Stimulated activated CD4-positive, alpha-beta T cell treated with anti-CD3 and anti-CD28 coated beads, Interleukin-4, amount 100 ng/mL, for 1 hour (primary cell): ENCODE measurements around the gene NCBP1.

ENCODE experiments used
- DNase-seq: peaks from one replicate; pipeline ENCODE4 v3.0.0-alpha.2; 2020

Gene NCBP1

DNA sequence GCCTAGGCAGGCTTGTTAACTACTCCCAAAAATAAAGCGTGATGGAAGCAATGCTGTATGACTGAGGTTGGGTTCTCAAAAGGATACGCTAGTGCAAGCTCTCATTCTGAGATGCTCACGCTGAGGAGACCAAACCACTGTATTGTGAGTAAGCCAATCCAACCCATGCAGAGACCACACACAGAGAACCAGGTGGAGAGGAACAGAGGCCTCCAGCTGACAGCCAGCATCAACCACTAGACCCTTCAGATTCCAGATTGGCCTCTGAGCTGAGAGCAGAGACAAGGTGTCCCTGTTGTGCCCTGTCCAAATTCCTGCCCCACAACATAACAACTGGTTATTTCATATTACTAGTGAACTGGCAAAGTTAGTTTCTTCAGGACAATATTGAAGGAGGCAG lies 5.0 kb upstream of the NCBP1 start:
- no peak for DNase-seq

DNA sequence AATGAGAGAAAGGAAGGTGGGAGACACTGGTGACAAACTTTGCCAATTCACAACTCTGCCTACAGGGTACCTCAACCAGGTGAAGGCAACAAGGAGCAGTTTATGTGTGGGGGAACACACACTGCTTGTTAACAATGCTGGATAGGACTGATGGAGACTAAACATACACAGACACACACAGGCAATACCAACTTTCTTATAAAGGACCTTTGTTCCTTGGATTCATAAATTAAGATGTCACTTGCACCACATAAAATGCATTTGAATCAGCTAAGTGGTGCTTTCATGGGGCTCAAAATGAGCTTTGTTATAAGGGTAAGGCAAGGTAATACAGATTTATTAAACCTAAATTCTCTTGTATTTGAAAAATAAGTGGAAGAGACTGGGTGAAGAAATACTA lies 4.5 kb upstream of the NCBP1 start:
- no peak for DNase-seq

DNA sequence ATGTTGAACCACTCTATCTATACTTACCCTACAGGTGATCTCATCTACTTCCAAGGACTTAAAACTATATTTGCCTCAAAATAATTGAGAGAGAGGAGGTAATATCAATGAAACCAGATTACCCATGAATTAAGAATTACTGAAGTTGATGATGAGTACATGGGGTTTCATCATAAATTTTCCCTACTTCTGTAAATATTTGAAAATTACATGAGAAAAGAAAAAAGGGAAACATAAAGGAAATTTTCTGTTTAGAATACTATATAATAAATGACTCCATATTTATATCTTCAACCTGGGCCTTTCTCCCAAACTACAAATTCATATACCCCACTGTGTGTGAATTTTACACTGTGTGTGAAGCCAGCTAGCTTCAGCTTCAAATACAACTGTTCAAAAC lies 3.0 kb upstream of the NCBP1 start:
- DNase-seq = no peak

DNA sequence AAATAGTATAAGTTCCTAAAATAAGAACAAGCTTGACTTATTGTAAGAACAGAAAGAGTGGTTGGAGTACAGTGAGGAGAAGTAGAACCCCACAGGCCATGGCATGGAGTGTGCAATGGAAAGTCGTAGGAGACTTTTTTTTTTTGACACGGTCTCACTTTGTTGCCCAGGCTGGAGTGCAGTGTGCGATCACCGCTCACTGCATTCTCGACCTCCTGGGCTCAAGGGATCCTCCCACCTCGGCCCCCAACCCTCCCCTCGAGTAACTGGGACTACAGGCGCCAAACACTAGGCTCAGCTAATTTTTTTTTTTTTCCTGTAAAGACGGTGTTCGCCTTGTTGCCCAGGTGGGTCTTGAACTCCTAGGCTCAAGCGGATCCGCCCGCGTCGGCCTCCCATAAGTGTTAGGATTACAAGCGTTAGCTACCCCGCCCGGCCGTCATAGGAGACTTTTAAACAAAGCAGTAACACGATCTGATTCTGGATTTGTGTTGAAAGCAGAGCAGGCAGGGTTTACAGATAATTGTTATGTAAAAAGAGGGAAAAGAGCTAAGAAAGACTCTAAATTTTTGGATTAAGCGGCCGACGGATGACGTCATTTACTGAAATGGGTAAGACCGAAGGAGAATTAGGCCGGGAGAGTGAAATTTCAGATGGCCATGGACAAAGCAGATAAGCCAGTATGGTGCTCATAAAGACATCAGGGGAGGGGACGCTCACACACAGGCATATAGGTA lies 1.2 kb upstream of the NCBP1 start:
- DNase-seq = peak; percentile 28

DNA sequence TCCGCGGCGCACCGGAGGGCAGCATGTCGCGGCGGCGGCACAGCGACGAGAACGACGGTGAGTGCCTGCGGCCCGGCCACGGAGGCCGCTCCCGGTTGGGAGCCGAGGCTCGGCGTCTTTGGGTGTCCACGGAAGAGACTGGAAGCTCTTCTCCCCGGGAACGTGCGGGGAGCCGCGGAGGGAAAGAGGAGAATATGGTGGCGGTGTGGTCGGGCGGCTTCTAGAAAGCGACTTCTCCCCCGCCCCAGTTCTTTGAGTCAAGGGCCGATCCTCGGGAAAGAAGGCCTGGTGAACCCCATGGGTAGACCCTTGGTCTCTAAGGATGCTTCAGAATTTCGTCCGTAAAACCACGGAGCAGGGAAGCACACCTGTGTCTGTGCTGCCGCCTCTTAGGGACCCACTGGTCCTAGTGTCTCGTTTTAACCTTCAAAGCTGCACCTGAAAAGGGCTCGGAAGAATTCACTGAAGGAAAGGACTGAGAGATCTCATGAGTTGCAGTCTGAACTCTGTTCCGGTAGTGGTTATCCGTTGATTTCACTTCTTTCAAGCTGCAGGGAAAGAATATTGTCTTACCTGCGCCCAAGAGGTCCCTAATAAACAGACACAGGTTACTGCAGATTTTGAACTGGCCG lies 354 bp downstream of the NCBP1 start:
- DNase-seq = no peak

DNA sequence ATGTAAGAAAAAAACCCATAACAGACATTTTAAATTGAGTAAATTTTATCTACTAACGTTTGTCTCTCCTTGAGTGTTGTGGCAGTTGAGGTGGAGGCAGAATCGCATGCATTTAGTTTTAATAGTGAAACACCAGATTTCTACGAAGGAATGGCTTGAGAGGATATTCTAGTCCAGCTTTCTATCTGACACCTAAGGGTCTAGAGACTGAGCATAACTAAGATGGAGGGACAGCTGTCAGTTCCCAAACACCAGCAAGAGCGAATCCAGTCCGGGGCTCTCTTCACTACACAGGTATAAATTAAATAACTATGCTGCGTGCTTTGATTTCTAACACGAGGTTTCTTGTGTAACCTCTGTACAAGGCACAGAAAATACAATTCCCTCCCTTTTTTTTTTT lies 1.4 kb downstream of the NCBP1 start:
- DNase-seq = no peak

DNA sequence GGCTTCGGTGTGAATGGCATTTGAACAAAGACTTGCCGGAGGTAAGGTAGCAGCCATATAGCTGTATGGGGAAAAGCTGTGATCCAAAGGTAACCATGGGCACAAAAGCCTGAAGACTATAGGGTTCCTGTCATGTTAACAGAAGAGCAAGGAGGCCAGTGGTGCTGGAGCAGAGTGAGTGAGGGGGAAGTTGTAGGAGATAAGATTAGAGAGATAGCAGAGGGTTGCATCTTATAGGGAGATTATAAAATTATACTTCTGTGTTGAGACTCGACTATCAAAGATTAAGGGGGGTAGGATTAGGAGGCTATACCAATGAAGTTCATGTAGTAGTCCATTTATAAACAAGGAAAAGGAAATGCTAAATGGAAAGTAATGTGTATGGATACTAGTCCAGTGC lies 3.3 kb downstream of the NCBP1 start:
- no peak for DNase-seq

DNA sequence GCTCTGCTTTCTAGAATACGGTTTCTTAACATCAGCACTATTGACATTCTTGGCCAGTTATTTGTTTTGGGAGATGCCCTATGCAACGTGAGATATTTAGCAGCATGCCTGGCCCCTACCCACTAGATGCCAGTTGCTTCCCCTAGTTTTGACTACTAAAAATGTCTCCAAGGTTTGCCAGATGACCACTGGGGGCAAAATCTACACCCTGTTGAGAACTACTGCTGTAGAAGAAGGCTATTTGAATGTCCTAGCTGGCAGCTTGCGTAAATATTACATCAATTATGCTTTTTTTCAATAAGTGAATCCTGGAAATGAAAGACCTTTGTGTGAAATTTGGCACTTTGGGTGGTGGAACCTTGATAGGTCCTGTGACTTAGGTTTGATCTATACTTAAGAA lies 5.0 kb downstream of the NCBP1 start:
- DNase-seq = no peak

DNA sequence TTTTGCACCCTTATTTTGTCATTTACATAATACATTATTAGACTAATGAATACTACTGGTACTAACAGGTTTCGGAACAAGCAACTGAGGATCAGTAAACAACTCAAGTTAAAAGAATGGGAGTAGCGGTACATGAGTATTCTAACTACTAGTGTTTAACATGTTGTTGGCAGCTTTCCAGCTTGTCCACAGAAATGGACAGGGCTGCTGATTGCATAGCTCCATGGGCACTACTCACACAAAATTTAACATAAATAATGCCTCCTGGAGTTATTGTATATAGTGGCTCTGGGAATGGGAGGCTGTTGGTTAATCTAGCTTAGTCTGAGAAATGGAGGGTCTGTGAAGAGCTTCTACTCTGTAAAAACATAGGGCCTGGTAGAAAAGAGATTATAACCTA lies 6.7 kb downstream of the NCBP1 start:
- DNase-seq = no peak

DNA sequence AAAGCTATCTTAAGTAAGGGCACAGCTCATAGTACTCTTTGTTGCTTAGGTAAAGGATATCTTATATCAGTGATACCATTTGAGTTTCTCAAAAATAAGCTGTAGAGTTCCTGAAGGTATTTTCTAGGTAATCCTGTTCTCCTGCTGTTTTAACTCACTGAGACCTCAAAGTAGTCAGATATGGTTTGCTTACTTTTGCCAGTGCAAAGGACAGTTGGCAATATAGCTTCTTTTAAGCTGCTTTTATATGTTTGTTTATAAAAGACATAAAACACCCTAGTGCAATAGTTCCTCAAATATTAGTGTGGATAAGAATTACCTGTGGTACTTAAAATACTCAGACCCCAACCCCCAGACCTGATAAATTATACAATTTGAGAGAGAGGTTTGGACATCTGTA lies 12.1 kb downstream of the NCBP1 start:
- DNase-seq = no peak

DNA sequence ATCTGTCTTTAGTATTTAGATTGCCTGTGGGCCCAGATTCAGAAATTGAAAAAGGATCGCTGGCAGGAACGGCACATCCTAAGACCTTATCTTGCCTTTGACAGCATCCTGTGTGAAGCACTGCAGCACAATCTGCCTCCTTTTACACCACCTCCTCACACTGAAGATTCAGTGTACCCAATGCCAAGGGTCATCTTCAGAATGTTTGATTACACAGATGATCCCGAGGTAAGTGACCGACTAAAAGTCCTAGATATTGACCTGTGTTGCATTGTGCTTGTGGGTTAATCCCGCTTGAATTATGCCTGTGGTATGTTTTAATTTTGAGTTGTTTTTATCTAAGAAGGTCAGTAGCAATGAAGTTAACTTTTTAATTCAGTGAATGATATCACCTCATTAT lies 14.4 kb downstream of the NCBP1 start:
- no peak for DNase-seq

DNA sequence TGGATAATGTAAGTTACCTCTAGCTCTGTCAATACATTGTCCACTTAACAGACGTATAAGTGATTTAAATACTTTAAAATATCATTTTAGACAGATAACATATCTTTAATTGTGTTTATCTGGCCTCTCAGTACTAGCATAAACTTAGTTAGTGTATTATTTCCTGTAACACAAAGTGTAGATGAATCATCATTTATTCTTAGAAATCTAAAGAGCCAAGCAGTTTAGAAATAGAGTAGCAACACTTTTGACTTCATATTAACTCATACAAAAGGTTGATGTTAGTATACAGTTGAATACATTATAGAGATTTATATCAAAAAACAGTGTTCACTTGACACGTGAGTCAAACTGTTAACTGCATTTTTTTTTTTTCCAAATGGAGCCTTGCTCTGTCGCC lies 18.0 kb downstream of the NCBP1 start:
- DNase-seq = no peak

DNA sequence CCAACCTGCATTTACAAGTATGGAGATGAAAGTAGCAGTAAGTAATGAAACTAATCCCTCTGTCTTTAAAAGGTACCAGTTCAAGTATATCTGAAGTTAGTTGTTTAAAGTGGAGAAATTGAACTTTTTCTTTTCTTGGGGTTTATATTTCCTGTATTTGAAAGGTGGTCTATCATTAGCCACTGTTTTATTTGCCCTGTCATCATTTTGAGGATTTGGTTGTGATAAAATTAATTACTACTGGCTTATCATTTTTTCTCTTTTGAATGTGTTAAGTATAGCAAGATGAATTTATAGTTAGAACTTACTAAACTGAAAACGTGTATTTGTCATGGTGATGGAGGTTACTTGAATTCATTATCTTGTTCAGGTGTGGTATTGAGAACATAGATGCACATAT lies 25.1 kb downstream of the NCBP1 start:
- DNase-seq = no peak

DNA sequence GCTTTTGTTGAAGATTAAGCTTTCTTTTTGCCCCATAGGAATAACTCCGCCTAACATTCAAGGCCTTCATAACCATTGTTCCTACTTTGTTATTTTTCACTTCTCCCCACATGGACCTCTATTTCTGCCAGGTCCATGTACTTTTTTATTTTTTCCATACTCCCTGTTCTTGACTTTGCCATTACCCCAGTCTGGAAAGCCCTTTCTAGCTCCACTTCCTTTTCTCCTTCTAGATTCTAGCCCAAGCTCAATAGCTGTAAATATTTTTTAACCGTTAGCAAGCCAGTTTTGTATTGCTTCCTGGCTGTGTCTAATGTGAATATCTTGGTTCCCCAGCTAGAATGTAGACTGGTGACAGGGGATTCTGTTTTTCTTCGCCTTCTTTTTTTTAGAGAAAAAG lies 26.1 kb downstream of the NCBP1 start:
- no peak for DNase-seq

DNA sequence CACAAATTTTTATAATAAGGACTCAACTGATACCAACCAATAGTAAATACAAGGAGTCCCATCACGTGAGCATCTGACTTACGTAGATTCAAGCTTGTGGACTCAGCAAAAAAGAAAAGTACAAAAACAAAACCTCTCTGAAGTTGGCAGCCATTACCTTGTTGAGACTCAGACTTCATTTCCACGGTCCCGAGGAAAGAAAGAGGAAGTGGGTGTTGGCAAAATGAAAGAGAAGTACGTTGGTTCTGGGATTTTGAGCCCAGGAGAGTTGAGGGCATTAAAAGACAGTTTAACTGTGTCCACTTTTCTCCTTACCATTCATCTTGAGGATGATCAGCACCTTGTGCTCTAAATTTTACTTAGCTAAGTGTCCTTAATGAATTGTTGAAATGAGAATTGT lies 26.7 kb downstream of the NCBP1 start:
- DNase-seq = no peak

DNA sequence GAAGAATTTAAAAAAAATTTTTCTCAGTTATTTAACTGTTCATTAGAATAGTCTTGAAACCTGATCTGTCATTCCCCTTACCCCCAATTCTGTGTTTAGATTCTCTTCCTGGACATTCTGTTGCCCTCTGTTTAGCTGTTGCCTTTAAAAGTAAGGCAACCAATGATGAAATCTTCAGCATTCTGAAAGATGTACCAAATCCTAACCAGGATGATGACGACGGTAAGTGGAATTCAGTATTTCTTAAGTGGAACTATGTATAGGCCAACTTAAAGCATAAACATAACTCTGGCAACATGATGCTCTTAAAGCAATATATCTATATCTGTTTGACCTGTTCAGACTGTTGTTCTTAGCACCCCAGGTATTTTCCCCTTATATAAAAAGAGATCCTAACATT lies 27.2 kb downstream of the NCBP1 start:
- no peak for DNase-seq

DNA sequence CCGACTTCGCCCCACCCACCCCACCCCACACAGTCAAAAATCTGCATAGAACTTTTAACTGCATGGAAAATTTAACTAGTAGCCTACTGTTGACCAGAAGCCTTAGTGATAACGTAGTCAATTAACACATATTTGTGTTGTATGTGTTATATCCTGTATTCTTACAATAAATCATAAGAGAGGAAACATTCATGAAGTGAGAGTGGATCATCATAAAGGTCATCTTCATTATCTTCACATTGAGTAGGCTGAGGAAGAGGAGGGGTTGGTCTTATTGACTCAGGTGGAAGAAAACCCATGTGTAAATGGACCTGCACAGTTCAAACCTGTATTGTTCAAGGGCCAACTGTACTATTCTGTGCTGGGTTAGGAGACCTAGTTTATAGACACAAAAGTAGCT lies 32.1 kb downstream of the NCBP1 start:
- no peak for DNase-seq

DNA sequence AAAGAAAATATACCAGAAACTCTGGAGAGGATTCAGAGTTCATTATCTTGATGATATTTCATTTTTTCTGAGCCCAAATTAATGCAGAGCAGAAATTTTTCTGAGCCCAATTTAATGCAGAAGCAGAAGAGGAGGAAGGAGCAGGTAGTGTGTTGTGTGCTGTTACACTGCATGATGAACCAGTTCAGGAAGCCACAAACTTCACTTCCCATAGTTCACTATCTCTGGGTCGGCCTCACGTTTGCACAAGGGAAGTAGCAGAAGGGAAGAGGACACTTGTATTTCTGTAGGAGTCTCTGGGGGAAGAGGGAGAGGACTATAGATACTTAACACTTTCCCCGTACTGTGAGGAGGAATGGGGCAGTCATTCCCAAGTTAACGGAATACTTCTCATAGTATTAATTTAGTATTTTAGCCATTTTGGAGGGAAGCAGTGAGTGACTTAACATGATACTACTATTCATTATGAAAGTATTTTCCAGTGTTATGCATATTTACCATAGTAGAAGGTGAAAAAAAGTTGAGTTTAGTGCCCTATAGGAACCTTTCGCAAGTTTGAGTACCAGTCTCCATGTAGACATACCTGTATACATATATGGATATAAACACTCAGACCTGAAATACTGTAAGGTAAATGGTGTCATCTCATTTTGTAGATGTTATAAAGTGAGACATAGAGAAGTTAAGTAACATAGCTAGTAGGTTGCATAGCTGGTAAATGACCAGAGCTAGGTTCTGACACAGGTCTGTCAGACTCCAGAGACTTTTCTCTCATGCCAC lies 33.5 kb downstream of the NCBP1 start:
- no peak for DNase-seq

DNA sequence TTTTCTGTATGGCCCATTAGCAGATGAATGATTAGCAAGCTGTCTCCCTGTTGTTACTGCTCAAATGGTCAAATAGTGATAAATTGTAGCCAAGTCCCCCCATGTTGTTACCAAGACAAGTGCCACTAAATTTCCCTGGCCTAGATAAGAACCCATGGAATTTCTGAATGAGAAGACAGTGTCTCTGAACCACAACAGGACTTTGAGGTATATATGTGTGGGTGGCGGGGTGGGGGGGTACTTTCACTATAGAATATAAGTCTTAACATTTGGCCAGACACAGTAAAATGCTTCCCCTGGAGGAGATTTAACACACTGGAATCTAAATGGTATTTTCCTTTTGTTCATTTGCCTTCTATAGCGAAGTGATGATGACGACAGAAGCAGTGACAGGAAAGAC lies 34.9 kb downstream of the NCBP1 start:
- peak; percentile 11 for DNase-seq

DNA sequence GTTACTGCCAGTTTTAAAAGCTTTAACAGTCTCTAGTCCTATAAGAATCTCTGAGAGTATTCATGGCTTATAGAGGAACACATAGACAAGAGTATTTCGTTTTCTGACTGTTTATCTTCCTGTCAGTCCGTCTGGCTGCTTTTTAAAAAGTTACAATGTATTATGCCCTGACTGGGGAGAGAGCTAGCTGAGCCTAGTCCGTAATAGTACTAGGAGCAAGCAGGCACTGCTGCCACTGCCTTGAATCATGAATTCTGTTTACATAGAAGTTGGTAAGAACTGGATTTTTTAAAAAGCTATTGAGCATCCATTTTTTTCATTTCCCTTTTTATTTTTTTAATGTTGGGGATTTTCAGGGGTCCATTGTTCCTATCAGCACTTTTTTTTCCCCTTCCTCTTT lies 37.0 kb downstream of the NCBP1 start:
- no peak for DNase-seq

DNA sequence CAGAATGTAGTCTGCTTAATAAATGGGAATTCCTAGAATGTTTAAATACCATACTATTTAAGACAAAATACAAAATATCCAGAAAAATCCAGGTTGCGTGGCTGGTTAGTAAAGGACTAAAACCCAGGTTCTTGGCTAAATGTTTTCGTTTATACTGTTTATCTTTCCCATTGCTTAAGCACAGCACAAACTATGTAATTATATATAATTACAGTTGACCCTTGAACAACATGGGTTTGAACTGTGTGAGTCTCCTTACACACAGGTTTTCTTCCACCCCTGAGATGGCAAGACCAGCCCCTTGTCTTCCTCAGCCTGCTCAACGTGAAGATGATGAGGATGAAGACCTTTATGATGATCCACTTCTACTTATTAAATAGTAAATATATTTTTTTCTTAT lies 38.8 kb downstream of the NCBP1 start:
- DNase-seq = no peak

DNA sequence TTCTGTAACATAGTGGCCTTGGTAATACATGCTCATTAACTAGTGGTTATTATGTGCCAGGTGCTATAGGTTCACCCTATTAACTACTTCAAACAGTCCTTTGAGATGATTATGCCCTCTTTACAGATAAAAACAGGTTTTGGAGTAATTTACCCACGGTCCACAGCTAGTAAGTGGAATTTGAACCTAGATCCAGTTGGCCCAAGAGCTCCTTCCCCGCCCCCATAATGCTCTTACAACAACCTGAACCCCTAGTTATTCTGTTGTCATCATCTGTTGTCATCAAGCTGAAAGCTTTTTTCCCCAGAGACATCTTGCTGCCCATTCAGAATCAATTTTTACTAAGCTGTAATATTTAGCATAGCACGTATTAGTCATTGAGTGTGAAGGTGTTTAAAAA lies 40.3 kb downstream of the NCBP1 start:
- no peak for DNase-seq

DNA sequence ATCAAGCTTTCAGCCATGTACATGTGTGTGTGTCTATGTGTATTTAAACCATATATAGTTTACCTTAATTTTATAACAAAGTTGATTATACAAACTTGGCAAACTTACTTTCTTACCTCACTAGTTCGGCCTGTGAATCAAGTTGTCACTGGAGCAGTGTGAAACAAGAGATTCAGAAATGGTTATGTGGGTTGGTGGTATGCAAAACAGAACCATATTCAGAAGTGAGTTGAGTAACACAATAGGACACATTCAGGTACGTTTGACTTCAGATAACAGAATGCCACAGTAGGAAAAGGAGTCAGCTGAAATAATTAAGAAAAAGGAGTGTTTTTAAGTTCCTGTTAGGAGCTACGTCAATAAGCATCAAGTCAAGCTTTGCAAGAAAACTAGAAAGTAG lies 42.0 kb downstream of the NCBP1 start:
- no peak for DNase-seq

DNA sequence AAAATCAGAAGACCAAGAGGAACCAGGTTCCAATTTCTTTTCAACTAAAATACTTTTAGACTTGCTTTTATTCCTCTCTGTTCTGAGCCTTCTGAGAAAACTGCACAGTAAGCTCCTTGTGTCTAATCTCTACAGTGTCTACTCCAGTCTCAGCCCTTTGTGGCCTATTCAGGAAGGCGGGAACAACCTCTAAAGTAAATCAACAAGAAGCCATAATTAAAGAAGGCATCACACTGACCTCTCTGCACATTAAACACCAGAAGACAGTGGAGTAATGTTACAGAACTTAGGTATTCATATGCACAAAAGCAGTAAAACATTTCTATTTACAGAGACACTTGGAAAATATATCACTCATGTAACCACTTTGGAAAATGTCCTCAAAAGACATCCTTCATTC lies 48.6 kb downstream of the NCBP1 start:
- DNase-seq = no peak
